Activated CD4-positive, alpha-beta T cell treated with anti-CD3 and anti-CD28 coated beads for 36 hours (primary cell): ENCODE measurements around the gene COMMD4. TPM values are rescaled to one million over a fixed set of nuclear protein-coding genes. Genes with fewer than 3 reads are reported as not detected.

ENCODE experiments used
- ATAC-seq: fragments of 200-7000 bp; cut with Tn5 transposase; one replicate; pipeline ENCODE4 v1.10.0; 2021; ENCODE audit warnings: mild to moderate bottlenecking, moderate library complexity
- CTCF ChIA-PET: fragments of 350-600 bp; sonication (Branson Sonifier 250); formaldehyde crosslinking; loops from one replicate; lab custom pipeline; 2021; ENCODE audit warnings: antibody characterized with exemption; lab: Charles Lee
- POLR2A ChIA-PET: fragments of 350-600 bp; sonication (Branson Sonifier 250); formaldehyde crosslinking; loops from one replicate; lab custom pipeline; 2021; ENCODE audit warnings: antibody characterized with exemption, inconsistent platforms; lab: Charles Lee
- DNase-seq: peaks from one replicate; pipeline ENCODE4 v3.0.0-alpha.2; 2020
- H3K27ac Mint-ChIP-seq: one replicate; pipeline ENCODE4 v1.8.0; 2021; ENCODE audit warnings: mixed read lengths
- H3K27me3 Mint-ChIP-seq: one replicate; pipeline ENCODE4 v1.8.0; 2021; ENCODE audit warnings: mixed read lengths
- H3K36me3 Mint-ChIP-seq: one replicate; pipeline ENCODE4 v1.8.0; 2021; ENCODE audit warnings: low read depth, mixed read lengths
- H3K4me1 Mint-ChIP-seq: one replicate; pipeline ENCODE4 v1.8.0; 2021; ENCODE audit warnings: mixed read lengths
- H3K4me3 Mint-ChIP-seq: one replicate; pipeline ENCODE4 v1.8.0; 2021; ENCODE audit warnings: mild to moderate bottlenecking, moderate library complexity, mixed read lengths
- H3K9me3 Mint-ChIP-seq: one replicate; pipeline ENCODE4 v1.8.0; 2021; ENCODE audit warnings: low read depth, mixed read lengths
- intact Hi-C, 2 experiments: fragments of 100-400 bp; cut with DNase I in 1 of 2; cut with micrococcal nuclease in 1 of 2; formaldehyde crosslinking; loops; one replicate each; pipeline versions ENCODE4 v1.14.2 to v1.15.1; 2022 to 2024; cut with DNase I, micrococcal nuclease
- total RNA-seq, 2 experiments: library from RNA; stranded (reverse); gene quantifications; one replicate each; pipeline ENCODE4 v1.2.3, GENCODE V29; 2021

Gene COMMD4
- total RNA-seq, 2 experiments from 2014 or later: 47.1 to 67.8 TPM

GRCh38 chr15:75366163-75366562 lies 30.3 kb downstream of the COMMD4 start:
- no peak for ATAC-seq
- peaks cover 26% of the 10 kb centered on the region for H3K4me1 Mint-ChIP-seq
- peaks cover 26% of the 10 kb centered on the region for H3K36me3 Mint-ChIP-seq
- no peak for DNase-seq
- CTCF ChIA-PET: interaction anchor here (0.6 kb wide), 1 partner anchor 163 kb away, joined by 3 read pairs; no protein-coding TSS in a partner anchor
- H3K9me3 Mint-ChIP-seq: no peaks in the 10 kb centered on the region
- no peak overlapping the region for H3K27ac Mint-ChIP-seq
- POLR2A ChIA-PET: no interaction called here
- intact Hi-C loops: no loop called here
- no peak overlapping the region for H3K4me3 Mint-ChIP-seq
- no peaks in the 10 kb centered on the region for H3K27me3 Mint-ChIP-seq

- H3K4me3 Mint-ChIP-seq: peak overlapping the region; percentile 86
- POLR2A ChIA-PET: interaction anchor here (0.5 to 4.9 kb wide), 4 partner anchors 19 to 273 kb away, joined by 3 to 83 read pairs (median 12); partner anchors contain the start of genes IMP3 and SIN3A
- intact Hi-C loops: loop anchor here in 1 of 2 experiments (1.0 kb wide), 1 partner anchor 273 kb away; the partner anchor contains the start of gene IMP3
- H3K27me3 Mint-ChIP-seq: no peaks in the 10 kb centered on the region
- H3K9me3 Mint-ChIP-seq: no peaks in the 10 kb centered on the region
- no peak for ATAC-seq
- peaks cover 31% of the 10 kb centered on the region for H3K36me3 Mint-ChIP-seq
- CTCF ChIA-PET: interaction anchor here (0.6 to 3.3 kb wide), 16 partner anchors 13 to 280 kb away, joined by 3 to 37 read pairs (median 6); partner anchors contain the start of genes COMMD4, IMP3, SIN3A and SNX33
- H3K4me1 Mint-ChIP-seq: peaks cover 26% of the 10 kb centered on the region
- H3K27ac Mint-ChIP-seq: peak overlapping the region; percentile 60
- no peak for DNase-seq
Measured at GRCh38 chr15:75367006-75367405, 31.1 kb downstream of the COMMD4 start.

GRCh38 chr15:75367406-75367912 lies 31.6 kb downstream of the COMMD4 start:
- POLR2A ChIA-PET: interaction anchor here (0.6 to 4.9 kb wide), 10 partner anchors 11 to 273 kb away, joined by 3 to 83 read pairs (median 6); partner anchors contain the start of genes IMP3, SIN3A and SNUPN
- intact Hi-C loops: loop anchor here in 1 of 2 experiments (1.0 kb wide), 1 partner anchor 273 kb away; the partner anchor contains the start of gene IMP3
- CTCF ChIA-PET: interaction anchor here (0.6 to 3.3 kb wide), 28 partner anchors 11 to 436 kb away, joined by 3 to 37 read pairs (median 5); partner anchors contain the start of genes COMMD4, IMP3, SIN3A and SNX33
- no peak for ATAC-seq
- H3K27ac Mint-ChIP-seq: peak overlapping the region; percentile 71
- H3K4me3 Mint-ChIP-seq: peak overlapping the region; percentile 86
- no peak for DNase-seq
- no peaks in the 10 kb centered on the region for H3K9me3 Mint-ChIP-seq
- peaks cover 26% of the 10 kb centered on the region for H3K4me1 Mint-ChIP-seq
- H3K27me3 Mint-ChIP-seq: no peaks in the 10 kb centered on the region
- peaks cover 31% of the 10 kb centered on the region for H3K36me3 Mint-ChIP-seq

DNA sequence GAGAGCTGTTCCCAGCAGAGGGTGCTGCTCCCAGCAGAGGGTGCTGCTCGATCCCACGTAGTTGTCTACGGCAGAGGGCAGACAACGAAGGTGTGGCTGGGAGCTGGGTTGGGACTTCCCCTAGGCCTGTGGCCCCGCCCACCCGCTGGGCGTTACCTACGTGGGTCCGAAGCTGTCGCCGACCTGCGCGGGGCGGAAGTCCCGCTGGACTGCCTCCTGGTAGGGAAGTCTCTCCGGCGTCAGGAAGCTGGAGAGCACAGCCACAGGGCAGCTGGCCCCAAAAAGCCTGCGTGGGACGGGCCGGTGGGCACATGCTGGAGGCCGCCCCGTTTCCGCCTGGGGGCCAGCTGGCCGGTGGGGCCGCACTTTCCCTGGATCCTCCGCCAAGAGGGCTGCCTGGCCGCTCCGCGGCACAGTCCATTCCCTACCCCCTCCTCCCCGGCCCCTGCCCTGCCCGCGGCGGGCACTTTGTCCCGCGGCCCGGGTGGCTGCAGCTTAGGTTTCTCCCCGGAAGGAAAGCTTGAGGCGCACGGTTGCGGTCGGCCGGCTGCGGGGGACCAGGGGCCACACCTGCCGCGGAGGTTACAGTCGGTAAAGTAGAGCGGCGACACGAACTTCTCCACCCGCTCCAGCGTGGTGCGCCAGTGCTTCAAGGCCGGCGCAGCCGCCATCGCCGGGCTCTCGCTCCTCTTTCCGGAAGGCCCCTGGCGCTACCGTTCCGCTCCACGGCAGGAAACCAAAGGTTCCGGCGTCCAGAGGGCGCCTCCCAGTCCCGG lies 32.2 kb downstream of the COMMD4 start, which contains the start of gene MAN2C1:
Gene MAN2C1, minus strand, starts transcription at position 695 of the 776 bp plus-strand sequence. Its CDS starts 24 bp downstream, at position 671.
- ChIA-PET POLR2A (interaction anchor here (0.6 to 4.9 kb wide), 15 partner anchors 11 to 644 kb away, joined by 3 to 83 read pairs (median 4); partner anchors contain the start of genes IMP3, SIN3A and SNUPN), CTCF (interaction anchor here (0.5 to 3.3 kb wide), 38 partner anchors 10 to 469 kb away, joined by 3 to 37 read pairs (median 4); partner anchors contain the start of genes COMMD4, IMP3, SIN3A and SNX33)
- Mint-ChIP-seq H3K9me3 (no peaks in the 10 kb centered on the region), H3K36me3 (peaks cover 33% of the 10 kb centered on the region), H3K27ac (peak within 1 kb of the TSS; percentile 95), H3K27me3 (no peaks in the 10 kb centered on the region), H3K4me1 (peaks cover 26% of the 10 kb centered on the region), H3K4me3 (peak within 1 kb of the TSS; percentile 86)
- intact Hi-C loops: loop anchor here (1.0 to 2.0 kb wide), 10 partner anchors 21 to 535 kb away; partner anchors contain the start of genes IMP3 (in 2 of the 2), SNUPN (in 2 of the 2), COMMD4 (in 1 of the 2) and FBXO22 (in 1 of the 2)
- DNase-seq (peak; percentile 97), ATAC-seq (peak; percentile 94)

DNA sequence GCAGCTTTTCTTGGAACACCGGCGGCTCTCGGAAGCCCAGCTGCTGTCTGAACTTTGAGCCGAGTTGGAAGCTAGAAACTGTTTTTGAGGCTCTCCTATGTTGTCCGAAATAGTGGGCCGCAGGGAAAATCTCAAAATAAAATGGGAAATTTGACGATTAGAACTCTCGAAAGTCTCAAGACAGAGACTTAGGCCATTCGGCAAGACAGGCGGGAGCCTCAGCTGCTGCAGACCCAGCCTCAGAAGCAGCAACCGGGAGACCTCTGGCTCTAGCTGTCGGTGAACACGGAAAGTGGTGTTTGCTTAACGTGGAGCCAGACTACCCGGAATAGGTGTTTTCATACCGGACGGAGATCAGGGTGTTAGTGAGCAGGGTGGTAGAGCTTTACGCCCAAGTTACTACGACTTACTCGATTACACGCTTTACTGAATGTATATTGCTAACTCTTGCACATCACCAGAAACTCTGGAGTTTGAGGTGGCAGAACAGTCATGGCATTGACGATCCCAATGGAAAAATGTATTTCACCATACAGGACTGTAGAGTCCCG lies 32.9 kb downstream of the COMMD4 start:
- Mint-ChIP-seq H3K4me1 (peaks cover 26% of the 10 kb centered on the region), H3K27ac (peak overlapping the region; percentile 95), H3K4me3 (peak overlapping the region; percentile 86), H3K9me3 (no peaks in the 10 kb centered on the region), H3K36me3 (peaks cover 31% of the 10 kb centered on the region), H3K27me3 (no peaks in the 10 kb centered on the region)
- POLR2A ChIA-PET: interaction anchor here (0.7 to 4.9 kb wide), 9 partner anchors 10 to 271 kb away, joined by 3 to 83 read pairs (median 4); partner anchors contain the start of genes IMP3, SIN3A and SNUPN
- DNase-seq: no peak
- CTCF ChIA-PET: interaction anchor here (0.8 to 3.3 kb wide), 16 partner anchors 10 to 468 kb away, joined by 3 to 37 read pairs (median 6); partner anchors contain the start of genes IMP3 and SIN3A
- peak; percentile 3 for ATAC-seq
- intact Hi-C loops: loop anchor here (1.0 to 2.0 kb wide), 10 partner anchors 21 to 535 kb away; partner anchors contain the start of genes SNUPN (in 2 of the 2), COMMD4 (in 1 of the 2), FBXO22 (in 1 of the 2) and IMP3 (in 1 of the 2)

- H3K36me3 Mint-ChIP-seq: peaks cover 33% of the 10 kb centered on the region
- DNase-seq (no peak), ATAC-seq (no peak)
- no peaks in the 10 kb centered on the region for H3K27me3 Mint-ChIP-seq
- no peaks in the 10 kb centered on the region for H3K9me3 Mint-ChIP-seq
- peak overlapping the region; percentile 86 for H3K4me3 Mint-ChIP-seq
- intact Hi-C loops: loop anchor here in 1 of 2 experiments (2.0 kb wide), 1 partner anchor 83 kb away; no protein-coding TSS in a partner anchor
- peaks cover 26% of the 10 kb centered on the region for H3K4me1 Mint-ChIP-seq
- H3K27ac Mint-ChIP-seq: peak overlapping the region; percentile 95
- POLR2A ChIA-PET: interaction anchor here (0.6 to 4.9 kb wide), 3 partner anchors 24 to 187 kb away, joined by 3 to 83 read pairs (median 4); partner anchors contain the start of gene SIN3A
- CTCF ChIA-PET: interaction anchor here (0.5 to 3.2 kb wide), 7 partner anchors 9 to 278 kb away, joined by 3 to 37 read pairs (median 4); partner anchors contain the start of genes IMP3 and SNX33
Measured at GRCh38 chr15:75369897-75370581, 34.2 kb downstream of the COMMD4 start.

GRCh38 chr15:75371486-75371885 lies 35.6 kb downstream of the COMMD4 start:
- intact Hi-C loops: no loop called here
- CTCF ChIA-PET: interaction anchor here (0.7 to 1.7 kb wide), 2 partner anchors 167 to 276 kb away, joined by 3 read pairs; partner anchors contain the start of gene SNX33
- H3K4me1 Mint-ChIP-seq: peaks cover 26% of the 10 kb centered on the region
- H3K27ac Mint-ChIP-seq: no peak overlapping the region
- peaks cover 43% of the 10 kb centered on the region for H3K36me3 Mint-ChIP-seq
- H3K27me3 Mint-ChIP-seq: no peaks in the 10 kb centered on the region
- POLR2A ChIA-PET: interaction anchor here (4.9 kb wide), 1 partner anchor 82 kb away, joined by 83 read pairs; the partner anchor contains the start of gene SIN3A
- ATAC-seq (no peak), DNase-seq (no peak)
- H3K4me3 Mint-ChIP-seq: no peak overlapping the region
- H3K9me3 Mint-ChIP-seq: no peaks in the 10 kb centered on the region

DNA sequence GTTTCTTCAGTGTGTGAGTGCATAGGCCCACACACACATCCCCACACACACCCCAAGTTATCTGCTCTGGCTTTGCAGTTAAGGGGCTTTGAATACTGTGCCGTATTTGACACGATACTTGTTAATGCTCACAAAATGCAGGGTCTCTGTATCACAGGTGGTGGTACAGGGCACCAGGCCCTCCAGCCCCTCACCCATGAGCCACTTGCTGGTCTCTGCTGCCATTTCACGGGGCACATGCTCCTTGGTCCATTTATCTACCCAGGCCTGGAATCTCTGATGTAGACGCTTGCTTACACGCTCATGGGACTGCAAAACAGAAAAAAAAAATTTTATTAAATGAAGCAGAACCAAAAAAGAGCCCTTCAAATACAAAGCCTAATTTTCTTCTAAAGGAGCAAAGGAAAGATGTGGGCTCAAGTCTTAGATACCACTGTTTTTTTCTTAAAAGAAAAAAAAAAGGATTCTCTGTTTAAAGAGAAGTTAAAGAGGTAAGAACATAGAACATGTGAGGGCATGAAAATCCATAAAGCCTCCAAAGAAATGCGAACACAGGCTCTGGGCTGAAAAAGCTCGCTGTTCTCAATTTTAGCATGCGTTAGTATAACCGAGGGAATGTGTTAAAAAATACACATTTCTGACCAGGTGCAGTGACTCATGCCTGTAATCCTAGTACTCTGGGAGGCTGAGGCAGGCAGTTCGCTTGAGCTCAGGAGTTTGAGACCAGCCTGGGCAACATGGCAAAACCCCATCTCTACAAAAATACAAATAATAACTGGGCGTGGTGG lies 36.2 kb downstream of the COMMD4 start:
- H3K27me3 Mint-ChIP-seq: no peaks in the 10 kb centered on the region
- ATAC-seq (no peak), DNase-seq (no peak)
- peaks cover 21% of the 10 kb centered on the region for H3K4me1 Mint-ChIP-seq
- H3K27ac Mint-ChIP-seq: no peak overlapping the region
- intact Hi-C loops: no loop called here
- no peak overlapping the region for H3K4me3 Mint-ChIP-seq
- ChIA-PET CTCF (interaction anchor here (0.7 to 1.7 kb wide), 2 partner anchors 168 to 276 kb away, joined by 3 read pairs; partner anchors contain the start of gene SNX33), POLR2A (interaction anchor here (0.7 to 4.9 kb wide), 2 partner anchors 81 to 253 kb away, joined by 3 to 83 read pairs; partner anchors contain the start of genes SIN3A and SNUPN)
- H3K36me3 Mint-ChIP-seq: peaks cover 43% of the 10 kb centered on the region
- no peaks in the 10 kb centered on the region for H3K9me3 Mint-ChIP-seq

- DNase-seq (no peak), ATAC-seq (no peak)
- H3K4me1 Mint-ChIP-seq: peaks cover 4% of the 10 kb centered on the region
- ChIA-PET CTCF (interaction anchor here (0.6 to 1.5 kb wide), 2 partner anchors 14 to 110 kb away, joined by 3 to 7 read pairs; no protein-coding TSS in a partner anchor), POLR2A (no interaction called here)
- peak overlapping the region; percentile 66 for H3K27ac Mint-ChIP-seq
- H3K4me3 Mint-ChIP-seq: no peak overlapping the region
- peaks cover 55% of the 10 kb centered on the region for H3K36me3 Mint-ChIP-seq
- intact Hi-C loops: no loop called here
- H3K27me3 Mint-ChIP-seq: no peaks in the 10 kb centered on the region
- H3K9me3 Mint-ChIP-seq: no peaks in the 10 kb centered on the region
Measured at GRCh38 chr15:75380773-75381172, 44.9 kb downstream of the COMMD4 start.
